Neural progenitor cell (in vitro differentiated cells): ENCODE measurements around the gene LCTL.

Experiments used
- EZH2 ChIP-seq: fragments of 200-600 bp; sonication (generic); IDR thresholded peaks from 2 replicates; pipeline ENCODE4 v1.6.1; 2017; ENCODE audit warnings: antibody characterized with exemption, mild to moderate bottlenecking, moderate library complexity
- TF ChIP-seq, protein P1 (sequence below): fragments of 200-600 bp; sonication (generic); IDR thresholded peaks from 2 replicates; pipeline ENCODE4 v1.5.1; 2017; ENCODE audit warnings: antibody characterized with exemption, mild to moderate bottlenecking

DNA sequence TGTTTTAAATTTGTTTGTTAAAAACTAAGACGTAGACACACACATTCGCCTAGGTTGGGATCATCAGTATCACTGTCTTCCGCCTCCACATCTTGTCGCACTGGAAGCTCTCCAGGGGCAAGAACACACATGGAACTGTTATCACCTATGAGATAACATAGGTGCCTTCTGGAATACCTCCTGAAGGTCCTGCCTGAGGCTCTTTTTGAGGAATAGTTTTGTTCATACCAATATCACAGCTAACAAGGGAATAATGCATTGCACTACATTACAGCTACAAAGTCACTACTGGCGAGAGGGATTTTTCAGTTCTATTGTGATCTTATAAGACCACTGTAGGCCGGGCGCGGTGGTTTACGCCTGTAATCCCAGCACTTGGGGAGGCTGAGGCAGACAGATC, 30.7 kb downstream of the LCTL start:
- TF ChIP-seq, protein P1, sequence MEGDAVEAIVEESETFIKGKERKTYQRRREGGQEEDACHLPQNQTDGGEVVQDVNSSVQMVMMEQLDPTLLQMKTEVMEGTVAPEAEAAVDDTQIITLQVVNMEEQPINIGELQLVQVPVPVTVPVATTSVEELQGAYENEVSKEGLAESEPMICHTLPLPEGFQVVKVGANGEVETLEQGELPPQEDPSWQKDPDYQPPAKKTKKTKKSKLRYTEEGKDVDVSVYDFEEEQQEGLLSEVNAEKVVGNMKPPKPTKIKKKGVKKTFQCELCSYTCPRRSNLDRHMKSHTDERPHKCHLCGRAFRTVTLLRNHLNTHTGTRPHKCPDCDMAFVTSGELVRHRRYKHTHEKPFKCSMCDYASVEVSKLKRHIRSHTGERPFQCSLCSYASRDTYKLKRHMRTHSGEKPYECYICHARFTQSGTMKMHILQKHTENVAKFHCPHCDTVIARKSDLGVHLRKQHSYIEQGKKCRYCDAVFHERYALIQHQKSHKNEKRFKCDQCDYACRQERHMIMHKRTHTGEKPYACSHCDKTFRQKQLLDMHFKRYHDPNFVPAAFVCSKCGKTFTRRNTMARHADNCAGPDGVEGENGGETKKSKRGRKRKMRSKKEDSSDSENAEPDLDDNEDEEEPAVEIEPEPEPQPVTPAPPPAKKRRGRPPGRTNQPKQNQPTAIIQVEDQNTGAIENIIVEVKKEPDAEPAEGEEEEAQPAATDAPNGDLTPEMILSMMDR = no peak
- no peak for TF ChIP-seq EZH2
